DOHH2 (cell line): ENCODE measurements around the gene LMO7.
A peak's percentile ranks its signal among the peaks of the same experiment; 100 is the strongest.

ENCODE experiments used
- H3F3A ChIP-seq: fragments of 200-600 bp; sonication (generic), shearing (Covaris generic); 2 replicates; pipeline ENCODE4 v1.6.0; 2016; ENCODE audit warnings: antibody characterized with exemption, mild to moderate bottlenecking; ENCODE audit not compliant: control insufficient read depth, insufficient read depth
- H3K27ac ChIP-seq: fragments of 200-600 bp; sonication (generic); 2 replicates; pipeline ENCODE4 v1.5.1; 2014; ENCODE audit warnings: low read depth, mild to moderate bottlenecking, low read length, moderate library complexity
- H3K27me3 ChIP-seq: fragments of 200-600 bp; sonication (generic); 2 replicates; pipeline ENCODE4 v1.6.1; 2014; ENCODE audit warnings: mild to moderate bottlenecking, low read length, mixed read lengths; ENCODE audit not compliant: control insufficient read depth
- H3K36me3 ChIP-seq: fragments of 200-600 bp; sonication (generic); 2 replicates; pipeline ENCODE4 v1.6.1; 2014; ENCODE audit warnings: mild to moderate bottlenecking, low read length, moderate library complexity, mixed read lengths; ENCODE audit not compliant: control insufficient read depth
- H3K4me1 ChIP-seq: fragments of 200-600 bp; sonication (generic); 2 replicates; pipeline ENCODE4 v1.6.1; 2014; ENCODE audit warnings: mild to moderate bottlenecking, low read length, mixed read lengths; ENCODE audit not compliant: control insufficient read depth
- H3K4me2 ChIP-seq: fragments of 200-600 bp; sonication (generic); 2 replicates; pipeline ENCODE4 v1.6.0; 2014; ENCODE audit warnings: mild to moderate bottlenecking, low read length, moderate library complexity
- H3K4me3 ChIP-seq: fragments of 200-600 bp; sonication (generic); 2 replicates; pipeline ENCODE4 v1.5.1; 2014; ENCODE audit warnings: mild to moderate bottlenecking, low read length, mixed read lengths
- H3K79me2 ChIP-seq: fragments of 200-600 bp; sonication (generic); 2 replicates; pipeline ENCODE4 v1.6.1; 2014; ENCODE audit warnings: mild to moderate bottlenecking, low read length, mixed read lengths; ENCODE audit not compliant: control insufficient read depth
- H3K9me2 ChIP-seq: fragments of 200-600 bp; sonication (generic); replicated peaks from 2 replicates; pipeline ENCODE4 v1.6.1; 2014; ENCODE audit warnings: mild to moderate bottlenecking, low read length, mixed read lengths; ENCODE audit not compliant: control insufficient read depth
- H3K9me3 ChIP-seq: fragments of 200-600 bp; sonication (generic); 2 replicates; pipeline ENCODE4 v1.6.1; 2014; ENCODE audit warnings: antibody characterized with exemption, low read length, mixed read lengths; ENCODE audit not compliant: control insufficient read depth, insufficient read depth
- H4K20me1 ChIP-seq: fragments of 200-600 bp; sonication (generic); 2 replicates; pipeline ENCODE4 v1.6.0; 2014; ENCODE audit warnings: low read depth, mild to moderate bottlenecking, antibody characterized with exemption, low read length, moderate library complexity; ENCODE audit not compliant: control insufficient read depth, insufficient read depth
- EZH2phosphoT487 ChIP-seq: fragments of 200-600 bp; sonication (generic); IDR thresholded peaks from 2 replicates; pipeline ENCODE4 v1.6.1; 2017; ENCODE audit warnings: borderline replicate concordance, mild to moderate bottlenecking, antibody characterized with exemption, low read length, moderate library complexity, mixed read lengths
- TF ChIP-seq, protein P1 (sequence below): fragments of 200-600 bp; sonication (generic); IDR thresholded peaks from one replicate; pipeline ENCODE4 v1.5.1; 2014; ENCODE audit warnings: antibody characterized with exemption, mild to moderate bottlenecking, low read depth, low read length; ENCODE audit not compliant: poor library complexity, severe bottlenecking

LMO7 gene

DNA sequence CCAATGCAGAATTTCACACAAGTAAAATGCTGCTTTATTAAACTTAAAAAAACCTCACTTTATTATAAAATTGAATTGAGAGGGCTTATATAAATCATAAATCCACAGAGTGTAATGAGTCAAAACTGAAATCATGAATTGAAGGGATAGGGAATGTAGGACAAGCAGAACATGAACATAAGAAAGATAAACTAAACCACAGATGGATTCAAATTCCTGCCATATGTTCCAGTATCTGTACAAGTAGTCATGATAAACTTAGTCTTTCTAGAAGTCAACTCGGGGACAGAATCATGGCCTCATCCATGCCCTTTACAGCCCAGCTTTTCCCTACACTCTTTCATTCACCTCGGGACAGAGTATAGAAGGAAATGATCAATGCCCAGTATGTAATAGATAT lies 16.6 kb downstream of the LMO7 start:
- no peaks in the 10 kb centered on the region for H3K9me3 ChIP-seq
- no peak overlapping the region for H3K4me2 ChIP-seq
- H3F3A ChIP-seq, result no peaks in the 10 kb centered on the region
- no peaks in the 10 kb centered on the region for H3K27me3 ChIP-seq
- no peaks in the 10 kb centered on the region for H3K4me1 ChIP-seq
- H4K20me1 ChIP-seq, result no peaks in the 10 kb centered on the region
- no peaks in the 10 kb centered on the region for H3K79me2 ChIP-seq
- no peaks in the 10 kb centered on the region for H3K9me2 ChIP-seq
- H3K27ac ChIP-seq, result no peak overlapping the region
- TF ChIP-seq EZH2phosphoT487, result no peak
- TF ChIP-seq, protein P1, sequence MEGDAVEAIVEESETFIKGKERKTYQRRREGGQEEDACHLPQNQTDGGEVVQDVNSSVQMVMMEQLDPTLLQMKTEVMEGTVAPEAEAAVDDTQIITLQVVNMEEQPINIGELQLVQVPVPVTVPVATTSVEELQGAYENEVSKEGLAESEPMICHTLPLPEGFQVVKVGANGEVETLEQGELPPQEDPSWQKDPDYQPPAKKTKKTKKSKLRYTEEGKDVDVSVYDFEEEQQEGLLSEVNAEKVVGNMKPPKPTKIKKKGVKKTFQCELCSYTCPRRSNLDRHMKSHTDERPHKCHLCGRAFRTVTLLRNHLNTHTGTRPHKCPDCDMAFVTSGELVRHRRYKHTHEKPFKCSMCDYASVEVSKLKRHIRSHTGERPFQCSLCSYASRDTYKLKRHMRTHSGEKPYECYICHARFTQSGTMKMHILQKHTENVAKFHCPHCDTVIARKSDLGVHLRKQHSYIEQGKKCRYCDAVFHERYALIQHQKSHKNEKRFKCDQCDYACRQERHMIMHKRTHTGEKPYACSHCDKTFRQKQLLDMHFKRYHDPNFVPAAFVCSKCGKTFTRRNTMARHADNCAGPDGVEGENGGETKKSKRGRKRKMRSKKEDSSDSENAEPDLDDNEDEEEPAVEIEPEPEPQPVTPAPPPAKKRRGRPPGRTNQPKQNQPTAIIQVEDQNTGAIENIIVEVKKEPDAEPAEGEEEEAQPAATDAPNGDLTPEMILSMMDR, result no peak
- no peak overlapping the region for H3K4me3 ChIP-seq
- no peaks in the 10 kb centered on the region for H3K36me3 ChIP-seq

DNA sequence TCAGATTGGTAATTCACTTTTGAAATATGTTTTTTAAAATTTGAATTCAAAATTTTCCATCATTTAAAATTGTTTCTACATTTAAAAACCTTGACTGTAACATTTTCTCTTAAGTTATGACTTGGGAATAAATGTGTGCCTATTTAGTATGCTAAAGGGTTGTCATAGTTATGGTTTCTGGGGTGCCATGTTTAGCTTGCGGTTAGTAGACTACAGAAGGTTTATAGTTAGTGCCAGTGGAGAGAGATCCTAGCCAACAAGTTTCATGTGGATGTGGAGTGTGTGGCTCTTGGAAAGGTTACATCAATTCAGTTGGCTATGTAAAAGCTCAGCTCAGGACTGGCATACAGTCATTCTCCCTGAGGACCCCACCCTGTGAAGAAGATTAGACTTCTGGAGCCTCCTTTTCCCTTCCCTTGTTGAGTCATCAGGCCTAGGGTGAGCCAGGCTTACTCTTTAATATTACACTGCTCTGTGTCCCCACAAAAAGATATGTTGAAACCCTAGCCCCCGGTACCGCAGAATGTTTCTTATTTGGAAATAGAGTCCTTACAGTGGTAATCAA lies 20.4 kb downstream of the LMO7 start:
- Histone ChIP-seq H3K27me3 (no peaks in the 10 kb centered on the region), H3F3A (no peaks in the 10 kb centered on the region), H3K4me3 (no peak overlapping the region), H3K9me3 (no peaks in the 10 kb centered on the region), H3K4me1 (peaks cover 15% of the 10 kb centered on the region), H3K9me2 (no peaks in the 10 kb centered on the region), H3K36me3 (no peaks in the 10 kb centered on the region), H3K79me2 (no peaks in the 10 kb centered on the region), H4K20me1 (no peaks in the 10 kb centered on the region), H3K4me2 (no peak overlapping the region), H3K27ac (no peak overlapping the region)
- TF ChIP-seq, protein P1, result no peak
- no peak for TF ChIP-seq EZH2phosphoT487

DNA sequence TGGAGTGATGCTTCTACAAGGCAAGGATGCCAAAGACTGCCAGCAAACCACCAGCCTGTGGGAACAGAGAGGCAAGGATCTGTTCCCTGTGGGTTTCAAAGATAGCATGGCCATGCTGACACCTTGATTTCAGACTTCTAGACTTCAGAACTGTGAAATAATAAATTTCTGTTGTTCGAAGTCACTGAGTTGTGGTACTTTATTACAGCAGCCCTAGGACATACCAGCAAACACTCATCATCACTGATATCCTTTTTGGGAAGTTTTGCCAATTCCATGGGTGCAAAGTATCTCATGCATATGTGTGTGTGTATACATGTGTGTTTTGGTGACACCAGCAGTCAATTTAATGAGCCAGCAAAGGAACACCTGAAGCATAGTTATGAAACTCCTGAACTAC lies 21.0 kb downstream of the LMO7 start:
- H3K27ac ChIP-seq, result no peak overlapping the region
- TF ChIP-seq EZH2phosphoT487, result no peak
- TF ChIP-seq, protein P1, result no peak
- H3K4me1 ChIP-seq, result peaks cover 19% of the 10 kb centered on the region
- no peaks in the 10 kb centered on the region for H3K36me3 ChIP-seq
- no peaks in the 10 kb centered on the region for H3F3A ChIP-seq
- H3K9me2 ChIP-seq, result no peaks in the 10 kb centered on the region
- no peak overlapping the region for H3K4me3 ChIP-seq
- no peaks in the 10 kb centered on the region for H3K79me2 ChIP-seq
- no peaks in the 10 kb centered on the region for H4K20me1 ChIP-seq
- H3K27me3 ChIP-seq, result no peaks in the 10 kb centered on the region
- H3K9me3 ChIP-seq, result no peaks in the 10 kb centered on the region
- no peak overlapping the region for H3K4me2 ChIP-seq

DNA sequence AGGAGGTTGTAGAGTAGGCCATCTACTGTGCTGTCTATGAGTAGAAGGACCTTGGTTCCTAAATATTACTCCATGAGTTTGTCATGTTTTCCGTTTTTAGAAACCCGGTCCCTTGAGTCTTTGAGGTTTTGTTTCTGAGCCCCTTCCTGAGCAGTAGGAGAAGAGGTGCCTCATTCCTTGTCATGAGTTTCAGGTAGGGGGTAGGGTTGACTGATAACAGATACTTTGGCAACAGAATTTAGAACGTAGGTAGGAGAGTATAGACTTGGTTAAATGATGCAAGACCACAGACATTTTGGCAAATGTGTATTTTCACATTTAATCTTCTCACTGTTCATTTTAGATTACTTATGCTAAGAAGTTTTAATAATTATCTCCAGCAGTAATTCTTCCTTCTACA lies 24.6 kb downstream of the LMO7 start:
- no peaks in the 10 kb centered on the region for H3K9me3 ChIP-seq
- H3K79me2 ChIP-seq, result no peaks in the 10 kb centered on the region
- no peak for TF ChIP-seq EZH2phosphoT487
- TF ChIP-seq, protein P1, result no peak
- H3K4me1 ChIP-seq, result peaks cover 19% of the 10 kb centered on the region
- no peak overlapping the region for H3K27ac ChIP-seq
- no peaks in the 10 kb centered on the region for H3K36me3 ChIP-seq
- peak overlapping the region; percentile 25 for H3K4me2 ChIP-seq
- H3K27me3 ChIP-seq, result no peaks in the 10 kb centered on the region
- no peaks in the 10 kb centered on the region for H4K20me1 ChIP-seq
- H3F3A ChIP-seq, result no peaks in the 10 kb centered on the region
- H3K9me2 ChIP-seq, result no peaks in the 10 kb centered on the region
- no peak overlapping the region for H3K4me3 ChIP-seq
